SK-N-SH treated with all-trans-retinoic acid at 6 μM for 48 hours (cell line): ENCODE measurements around the gene CDC42BPB.

ENCODE experiments used
- CREB5 ChIP-seq: fragments of 250-450 bp; sonication (Bioruptor Pico); IDR thresholded peaks from 2 replicates; pipeline ENCODE4 v1.5.1; 2020; ENCODE audit warnings: low read depth, mild to moderate bottlenecking, moderate library complexity
- CSRNP3 ChIP-seq: fragments of 250-450 bp; sonication (Bioruptor Pico); IDR thresholded peaks from 2 replicates; pipeline ENCODE4 v1.5.1; 2021; ENCODE audit warnings: mild to moderate bottlenecking, moderate library complexity
- GLIS3 ChIP-seq: fragments of 250-450 bp; sonication (Bioruptor Pico); IDR thresholded peaks from 2 replicates; pipeline ENCODE4 v1.5.0; 2020; ENCODE audit warnings: mild to moderate bottlenecking, moderate library complexity
- OSR1 ChIP-seq: fragments of 250-450 bp; sonication (Bioruptor Pico); IDR thresholded peaks from 2 replicates; pipeline ENCODE4 v1.8.0; 2022; ENCODE audit warnings: moderate library complexity, mild to moderate bottlenecking, inconsistent platforms
- PATZ1 ChIP-seq: fragments of 250-450 bp; sonication (Bioruptor Pico); IDR thresholded peaks from 2 replicates; pipeline ENCODE4 v1.8.0; 2020; ENCODE audit warnings: mild to moderate bottlenecking, moderate library complexity, borderline replicate concordance
- PPARA ChIP-seq: fragments of 250-450 bp; sonication (Bioruptor Pico); IDR thresholded peaks from 2 replicates; pipeline ENCODE4 v1.5.0; 2020; ENCODE audit warnings: mild to moderate bottlenecking, borderline replicate concordance
- RARB ChIP-seq: fragments of 250-450 bp; sonication (Bioruptor Pico); IDR thresholded peaks from 2 replicates; pipeline ENCODE4 v1.8.0; 2021; ENCODE audit warnings: mild to moderate bottlenecking, moderate library complexity
- TOX ChIP-seq: fragments of 250-450 bp; sonication (Bioruptor Pico); IDR thresholded peaks from 2 replicates; pipeline ENCODE4 v1.8.0; 2021; ENCODE audit warnings: mild to moderate bottlenecking, moderate library complexity, borderline replicate concordance
- ZC3H10 ChIP-seq: fragments of 250-450 bp; sonication (Bioruptor Pico); IDR thresholded peaks from 2 replicates; pipeline ENCODE4 v1.5.1; 2021; ENCODE audit warnings: mild to moderate bottlenecking, moderate library complexity
- ZFP30 ChIP-seq: fragments of 450-650 bp; formaldehyde crosslinking; IDR thresholded peaks from 2 replicates; pipeline ENCODE4 v1.5.0; 2022; ENCODE audit warnings: mild to moderate bottlenecking, moderate library complexity
- ZNF8 ChIP-seq: fragments of 450-650 bp; formaldehyde crosslinking; IDR thresholded peaks from 2 replicates; pipeline ENCODE4 v1.5.0; 2020; ENCODE audit warnings: mild to moderate bottlenecking, moderate library complexity

GRCh38 chr14:102980409-102980810 is 76.9 kb downstream of the CDC42BPB start:
- no peak for TF ChIP-seq ZFP30
- no peak for TF ChIP-seq PATZ1
- TF ChIP-seq CREB5 (CRISPR knock-in tag) = no peak
- TF ChIP-seq TOX = no peak
- TF ChIP-seq PPARA (CRISPR knock-in tag) = no peak
- no peak for TF ChIP-seq OSR1
- TF ChIP-seq GLIS3 (CRISPR knock-in tag) = no peak
- TF ChIP-seq ZC3H10 = no peak
- TF ChIP-seq CSRNP3 = no peak
- TF ChIP-seq ZNF8 (CRISPR knock-in tag) = no peak
- TF ChIP-seq RARB (CRISPR knock-in tag) = no peak
